GM06990 (cell line): ENCODE data around the gene SERPINA5.

Experiments
- DNase-seq: peaks from one replicate; pipeline ENCODE4 v3.0.0-alpha.2; 2011; ENCODE audit not compliant: insufficient read length; ENCODE audit errors: extremely low read depth
- H3K27me3 ChIP-seq: replicated peaks from 2 replicates; pipeline ENCODE4 v1.6.0; 2011; ENCODE audit warnings: low read length; ENCODE audit not compliant: control insufficient read depth, insufficient read depth
- H3K36me3 ChIP-seq: 2 replicates; pipeline ENCODE4 v1.5.1; 2011; ENCODE audit warnings: low read length; ENCODE audit not compliant: control insufficient read depth, insufficient read depth
- H3K4me3 ChIP-seq: replicated peaks from 2 replicates; pipeline ENCODE4 v1.5.1; 2011; ENCODE audit warnings: low read depth, mild to moderate bottlenecking, control low read depth, low read length
- TF ChIP-seq, protein P1 (sequence below): IDR thresholded peaks from 2 replicates; pipeline ENCODE4 v1.5.1; 2011; ENCODE audit warnings: low read length, control low read depth, mild to moderate bottlenecking, inconsistent platforms; ENCODE audit not compliant: insufficient read depth, poor library complexity, severe bottlenecking

Gene SERPINA5

DNA sequence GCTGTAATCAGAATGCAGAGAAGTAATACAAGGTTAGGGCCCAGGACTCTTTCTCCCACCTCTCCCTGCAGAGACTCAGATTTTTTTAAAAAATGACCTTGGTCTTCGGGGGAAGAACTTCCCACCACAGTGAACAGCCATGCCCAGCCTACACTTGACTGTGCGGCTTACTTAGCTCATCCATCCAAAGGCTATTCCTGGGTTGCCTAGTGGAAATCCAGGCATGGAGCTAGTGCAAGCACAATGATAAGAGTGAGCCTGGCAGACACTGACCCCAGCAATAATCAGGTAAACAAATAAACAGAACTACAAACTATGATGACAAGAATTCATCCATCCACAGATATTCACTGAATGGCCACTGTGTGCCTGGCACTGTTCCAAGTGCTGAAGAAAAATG, 14.7 kb downstream of the SERPINA5 start:
- no peak for DNase-seq
- TF ChIP-seq, protein P1, sequence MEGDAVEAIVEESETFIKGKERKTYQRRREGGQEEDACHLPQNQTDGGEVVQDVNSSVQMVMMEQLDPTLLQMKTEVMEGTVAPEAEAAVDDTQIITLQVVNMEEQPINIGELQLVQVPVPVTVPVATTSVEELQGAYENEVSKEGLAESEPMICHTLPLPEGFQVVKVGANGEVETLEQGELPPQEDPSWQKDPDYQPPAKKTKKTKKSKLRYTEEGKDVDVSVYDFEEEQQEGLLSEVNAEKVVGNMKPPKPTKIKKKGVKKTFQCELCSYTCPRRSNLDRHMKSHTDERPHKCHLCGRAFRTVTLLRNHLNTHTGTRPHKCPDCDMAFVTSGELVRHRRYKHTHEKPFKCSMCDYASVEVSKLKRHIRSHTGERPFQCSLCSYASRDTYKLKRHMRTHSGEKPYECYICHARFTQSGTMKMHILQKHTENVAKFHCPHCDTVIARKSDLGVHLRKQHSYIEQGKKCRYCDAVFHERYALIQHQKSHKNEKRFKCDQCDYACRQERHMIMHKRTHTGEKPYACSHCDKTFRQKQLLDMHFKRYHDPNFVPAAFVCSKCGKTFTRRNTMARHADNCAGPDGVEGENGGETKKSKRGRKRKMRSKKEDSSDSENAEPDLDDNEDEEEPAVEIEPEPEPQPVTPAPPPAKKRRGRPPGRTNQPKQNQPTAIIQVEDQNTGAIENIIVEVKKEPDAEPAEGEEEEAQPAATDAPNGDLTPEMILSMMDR = no peak

DNA sequence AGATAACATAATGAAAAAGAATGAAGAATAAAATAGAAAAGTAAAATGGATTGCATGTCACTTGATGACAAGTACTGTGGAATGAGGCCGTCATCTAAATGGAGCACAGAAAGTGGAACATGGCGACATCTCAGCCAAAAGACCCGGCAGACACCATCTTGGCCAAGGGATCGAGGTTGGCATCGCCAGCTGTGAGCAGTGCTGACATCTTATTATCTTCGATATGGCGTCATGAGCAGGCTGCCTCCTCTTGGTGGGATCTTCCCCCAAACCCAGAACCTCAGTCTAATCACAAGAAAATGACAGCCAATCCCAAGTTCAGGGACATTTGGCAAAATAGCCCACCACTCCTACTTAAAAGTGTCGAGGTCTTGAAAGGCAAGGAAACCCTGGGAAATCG, 15.1 kb downstream of the SERPINA5 start:
- no peak overlapping the region for H3K4me3 ChIP-seq
- no peaks in the 10 kb centered on the region for H3K36me3 ChIP-seq
- no peaks in the 10 kb centered on the region; the same call in 1 of the 2 replicates for H3K27me3 ChIP-seq
- TF ChIP-seq, protein P1 = no peak
- no peak for DNase-seq

More for the DNA sequence above, 14.7 kb downstream of the SERPINA5 start:
- Histone ChIP-seq H3K36me3 (no peaks in the 10 kb centered on the region), H3K27me3 (no peaks in the 10 kb centered on the region; the same call in 1 of the 2 replicates), H3K4me3 (no peak overlapping the region)

DNA sequence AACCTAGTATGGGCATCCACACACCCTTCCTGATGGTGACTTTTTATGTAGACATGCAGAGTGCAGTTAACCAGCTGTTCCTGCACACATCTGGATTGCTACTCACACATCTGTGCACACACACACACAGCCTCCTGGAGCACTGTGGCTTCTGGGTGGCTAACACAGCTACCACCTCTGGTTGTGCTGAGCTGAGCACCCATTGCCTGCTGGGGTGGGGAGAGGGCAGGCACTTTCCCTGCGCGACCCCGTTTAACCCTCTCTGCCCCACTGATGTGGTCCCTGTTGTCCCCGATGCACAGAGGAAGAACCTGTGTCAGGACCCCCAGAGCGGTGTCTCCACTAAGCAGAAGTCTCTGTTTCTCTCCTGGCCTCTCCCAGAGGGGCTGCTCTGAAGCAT, 16.6 kb downstream of the SERPINA5 start:
- H3K36me3 ChIP-seq = no peaks in the 10 kb centered on the region
- TF ChIP-seq, protein P1 = no peak
- no peak for DNase-seq

DNA sequence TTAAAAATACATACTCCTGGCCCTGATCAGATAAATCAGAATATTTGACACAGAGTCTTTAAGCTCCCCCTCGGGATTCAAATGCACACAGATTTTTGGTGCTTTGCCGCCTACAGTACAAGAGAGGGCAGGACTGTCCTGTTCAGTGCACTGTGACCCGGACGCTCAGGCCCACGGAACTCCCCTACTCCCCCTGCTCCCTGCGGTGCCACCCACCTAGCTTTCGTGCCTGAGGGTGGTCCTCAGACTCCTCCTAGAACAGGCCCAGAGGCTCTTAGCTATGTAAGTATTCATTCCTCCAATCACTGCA, 17.2 kb downstream of the SERPINA5 start:
- peaks cover 1% of the 10 kb centered on the region for H3K27me3 ChIP-seq
- no peak for DNase-seq
- TF ChIP-seq, protein P1 = no peak
- no peak overlapping the region for H3K4me3 ChIP-seq
- H3K36me3 ChIP-seq = no peaks in the 10 kb centered on the region

More for the DNA sequence above, 16.6 kb downstream of the SERPINA5 start:
- Histone ChIP-seq H3K4me3 (no peak overlapping the region), H3K27me3 (no peaks in the 10 kb centered on the region; the same call in 1 of the 2 replicates)

DNA sequence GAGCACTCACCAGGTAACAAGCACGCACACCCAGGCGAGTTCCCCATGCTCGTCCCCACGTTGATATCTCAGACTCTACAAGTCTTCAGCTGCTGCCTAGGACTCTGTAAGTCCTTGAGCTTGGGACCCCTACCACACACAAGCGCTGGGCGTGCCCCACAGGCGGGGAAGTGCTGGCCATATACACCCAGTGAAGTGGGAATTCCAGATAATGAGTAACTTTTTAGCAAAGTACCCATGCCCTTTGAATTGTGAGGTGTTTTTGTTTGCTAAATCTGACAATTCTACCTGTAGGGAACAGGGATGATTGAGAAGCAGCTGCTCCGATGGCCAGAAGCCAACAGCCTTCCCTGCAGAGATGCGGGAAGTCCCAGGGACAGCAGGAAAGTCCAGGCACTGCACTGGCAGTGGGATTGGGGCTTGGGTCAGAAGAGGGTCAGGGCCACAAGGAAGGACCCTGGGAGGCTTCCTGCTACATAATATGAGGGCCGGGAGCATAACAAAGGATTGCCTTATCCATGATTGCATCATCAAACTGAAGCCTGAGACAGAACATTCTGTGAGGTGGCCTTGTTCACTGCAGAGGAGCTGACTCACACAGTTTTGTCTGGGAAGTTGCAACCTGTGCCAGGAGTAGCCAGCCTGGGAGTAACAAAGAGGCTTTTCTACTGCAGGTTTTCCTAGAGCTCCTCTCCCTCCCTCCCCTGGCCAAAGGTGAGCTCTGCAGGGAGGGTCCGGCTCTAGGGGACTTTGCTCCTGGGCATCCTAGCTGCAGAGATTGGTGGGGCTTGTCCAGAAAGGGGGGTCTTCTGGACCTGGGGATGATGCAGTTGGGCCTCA, 17.8 kb downstream of the SERPINA5 start:
- H3K36me3 ChIP-seq = no peaks in the 10 kb centered on the region
- no peak for DNase-seq
- TF ChIP-seq, protein P1 = no peak
- peaks cover 1% of the 10 kb centered on the region for H3K27me3 ChIP-seq
- H3K4me3 ChIP-seq = no peak overlapping the region
